Upper lobe of left lung (tissue), 4 donors: ENCODE results near the gene CERKL.

Experiments used
- POLR2A ChIP-seq, 4 donors: fragments of 450-650 bp; IDR thresholded peaks; one replicate each; pipeline ENCODE4 v1.5.1; 2016 to 2017; ENCODE audit warnings: antibody characterized with exemption in 4 of 4, mild to moderate bottlenecking in 2 of 4
- POLR2AphosphoS5 ChIP-seq, 2 donors: sonication (generic); formaldehyde crosslinking; IDR thresholded peaks; one replicate each; pipeline ENCODE4 v1.5.1; 2017; ENCODE audit warnings: antibody characterized with exemption in 2 of 2
- TF ChIP-seq, protein P1 (sequence below), 6 experiments: fragments of 450-650 bp in 4 of 6; fragments of 200-600 bp in 2 of 6; sonication (generic) in 2 of 6; IDR thresholded peaks; one replicate each; pipeline ENCODE4 v1.5.1; 2016 to 2019; ENCODE audit warnings: antibody characterized with exemption in 6 of 6

DNA sequence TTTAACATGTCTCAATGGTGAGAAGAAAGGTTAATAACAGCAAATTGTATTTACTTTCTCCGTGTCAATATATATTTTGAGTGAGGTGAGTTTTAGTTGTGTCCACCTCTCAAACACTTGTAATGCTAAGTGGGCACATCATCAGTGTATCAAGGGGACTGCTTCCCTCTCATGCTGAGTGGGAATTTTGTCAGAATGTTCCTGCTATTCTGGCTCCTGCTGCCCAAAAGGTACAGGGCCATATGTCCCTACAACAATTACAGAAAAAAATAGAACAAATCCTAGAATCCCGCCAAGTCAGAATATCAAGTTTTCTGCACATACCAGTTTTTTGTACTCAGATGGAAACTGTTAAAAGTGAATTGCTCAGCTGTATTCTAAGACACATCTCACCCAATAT lies 5.4 kb upstream of the CERKL start:
- TF ChIP-seq, protein P1, sequence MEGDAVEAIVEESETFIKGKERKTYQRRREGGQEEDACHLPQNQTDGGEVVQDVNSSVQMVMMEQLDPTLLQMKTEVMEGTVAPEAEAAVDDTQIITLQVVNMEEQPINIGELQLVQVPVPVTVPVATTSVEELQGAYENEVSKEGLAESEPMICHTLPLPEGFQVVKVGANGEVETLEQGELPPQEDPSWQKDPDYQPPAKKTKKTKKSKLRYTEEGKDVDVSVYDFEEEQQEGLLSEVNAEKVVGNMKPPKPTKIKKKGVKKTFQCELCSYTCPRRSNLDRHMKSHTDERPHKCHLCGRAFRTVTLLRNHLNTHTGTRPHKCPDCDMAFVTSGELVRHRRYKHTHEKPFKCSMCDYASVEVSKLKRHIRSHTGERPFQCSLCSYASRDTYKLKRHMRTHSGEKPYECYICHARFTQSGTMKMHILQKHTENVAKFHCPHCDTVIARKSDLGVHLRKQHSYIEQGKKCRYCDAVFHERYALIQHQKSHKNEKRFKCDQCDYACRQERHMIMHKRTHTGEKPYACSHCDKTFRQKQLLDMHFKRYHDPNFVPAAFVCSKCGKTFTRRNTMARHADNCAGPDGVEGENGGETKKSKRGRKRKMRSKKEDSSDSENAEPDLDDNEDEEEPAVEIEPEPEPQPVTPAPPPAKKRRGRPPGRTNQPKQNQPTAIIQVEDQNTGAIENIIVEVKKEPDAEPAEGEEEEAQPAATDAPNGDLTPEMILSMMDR (IDR thresholded peaks at IDR 0.05) = no peak
- TF ChIP-seq POLR2AphosphoS5 (IDR thresholded peaks at IDR 0.05) (no peak), POLR2A (IDR thresholded peaks at IDR 0.05) (no peak)
